HG03159 (cell line): ENCODE data around the gene USP5.

Experiments
- ATAC-seq: cut with Tn5 transposase; IDR thresholded peaks from one replicate; pipeline ENCODE4 v1.9.1; 2021; ENCODE audit warnings: mild to moderate bottlenecking, moderate library complexity; ENCODE audit not compliant: unreplicated experiment

The USP5 gene

DNA sequence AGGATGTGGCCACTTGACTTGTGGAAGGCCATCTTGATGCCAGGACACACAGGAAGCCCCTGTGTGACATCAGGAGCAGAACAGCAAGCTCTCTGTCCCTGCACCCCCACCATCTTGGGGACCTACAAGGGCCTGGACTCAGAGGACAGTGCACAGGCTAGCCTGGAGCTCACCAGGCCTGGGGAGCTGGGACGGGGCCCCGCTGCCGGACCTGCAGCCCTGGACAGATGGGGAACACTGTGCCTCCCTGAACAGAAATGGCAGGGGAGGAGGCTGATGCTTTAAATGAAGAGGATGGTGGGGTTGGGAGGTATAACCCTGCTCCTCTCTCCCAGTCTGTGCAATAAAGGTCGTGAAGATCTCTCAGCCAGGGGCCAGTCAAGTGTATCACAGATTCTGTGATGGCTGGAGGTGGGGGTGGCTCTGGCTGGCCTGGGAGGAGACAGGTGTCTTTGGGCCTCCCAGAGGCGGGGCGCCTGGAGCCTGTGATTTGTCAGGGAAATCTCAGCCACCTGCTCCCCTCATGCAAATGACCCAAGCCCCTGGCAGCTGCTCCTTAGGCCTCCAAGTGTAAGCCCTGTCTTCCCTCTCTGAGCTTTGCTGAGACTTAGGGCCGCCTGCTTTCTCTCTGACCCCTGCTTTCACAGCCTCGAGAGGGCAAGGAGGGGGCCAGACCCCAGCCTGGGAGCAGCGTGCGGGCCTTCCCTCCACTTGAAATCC, 12.3 kb upstream of the USP5 start:
- ATAC-seq: peak; percentile 75

DNA sequence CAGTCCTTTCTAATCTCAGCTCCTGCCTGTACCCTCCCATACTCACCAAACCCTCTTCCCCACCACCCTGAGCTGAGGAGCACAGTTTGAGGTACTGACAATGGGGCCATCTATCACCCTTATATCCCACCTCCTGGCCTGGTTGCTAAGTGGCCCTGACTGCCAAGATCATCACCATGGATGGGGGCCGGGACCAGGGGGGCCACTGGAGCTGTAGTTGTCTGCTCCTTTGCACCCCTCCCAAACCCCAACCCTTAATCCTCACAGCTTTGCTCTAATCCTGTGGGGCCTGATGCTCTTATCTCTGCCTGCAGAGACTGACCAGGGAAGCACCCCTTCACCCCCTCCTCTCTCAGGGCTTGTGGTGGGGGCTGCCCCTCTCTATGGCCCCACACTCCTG, 11.6 kb upstream of the USP5 start:
- no peak for ATAC-seq

DNA sequence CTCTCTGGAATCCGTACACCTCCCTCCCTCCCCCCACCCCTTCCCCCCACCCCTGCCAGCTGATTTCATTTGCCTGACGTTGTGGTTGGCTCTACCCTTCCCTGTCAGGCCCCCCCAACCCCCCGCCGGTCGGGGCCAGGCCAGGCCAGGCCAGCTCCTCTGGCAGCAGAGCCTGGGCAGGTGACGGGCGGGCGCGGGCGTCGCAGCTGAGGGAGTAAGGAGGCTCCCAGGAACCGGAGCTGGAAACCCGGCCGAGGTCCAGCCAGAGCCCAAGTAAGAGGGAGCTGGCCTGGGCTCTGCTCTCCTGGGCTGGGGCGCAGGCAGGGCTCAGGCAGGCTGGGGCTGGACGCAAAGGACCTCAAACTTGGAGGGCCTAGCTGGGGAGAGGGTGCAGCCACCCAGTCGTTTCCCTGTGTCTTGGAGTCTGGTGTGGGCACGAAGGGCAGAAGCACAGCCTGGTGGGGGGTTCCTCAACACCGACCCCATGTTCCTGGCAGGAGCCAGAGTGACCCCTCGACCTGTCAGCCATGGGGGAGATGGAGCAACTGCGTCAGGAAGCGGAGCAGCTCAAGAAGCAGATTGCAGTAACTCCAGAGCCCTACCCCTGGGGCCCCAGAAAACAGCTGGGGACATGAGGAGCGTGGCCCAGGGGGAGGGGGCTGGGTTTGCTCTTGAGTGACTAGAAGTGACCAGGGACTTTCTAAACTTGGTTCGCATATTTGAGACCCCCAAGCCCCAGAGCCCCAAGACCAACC, 11.0 kb upstream of the USP5 start, which contains the start of gene GNB3:
Gene GNB3 (plus strand): TSS at position 165 of the 755 bp plus-strand sequence. CDS start 363 bp downstream, at position 528.
- ATAC-seq: no peak

DNA sequence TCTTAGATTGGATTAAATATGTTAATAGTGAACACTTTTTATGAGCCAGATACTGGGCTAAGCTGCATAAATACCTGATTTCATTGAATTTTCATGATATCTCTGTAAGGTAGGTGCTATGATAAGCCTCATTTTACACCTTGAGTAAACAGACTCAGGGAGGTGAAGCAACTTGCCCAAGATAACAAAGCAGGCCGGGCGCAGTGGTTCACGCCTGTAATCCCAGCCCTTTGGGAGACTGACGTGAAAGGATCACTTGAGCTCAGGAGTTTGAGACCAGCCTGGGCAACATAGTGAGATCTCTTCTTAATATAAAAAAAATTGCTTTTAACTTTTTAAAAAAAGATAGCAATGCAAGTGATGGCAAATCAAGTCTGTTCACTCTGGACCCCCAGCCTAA, 9.9 kb upstream of the USP5 start:
- no peak for ATAC-seq

DNA sequence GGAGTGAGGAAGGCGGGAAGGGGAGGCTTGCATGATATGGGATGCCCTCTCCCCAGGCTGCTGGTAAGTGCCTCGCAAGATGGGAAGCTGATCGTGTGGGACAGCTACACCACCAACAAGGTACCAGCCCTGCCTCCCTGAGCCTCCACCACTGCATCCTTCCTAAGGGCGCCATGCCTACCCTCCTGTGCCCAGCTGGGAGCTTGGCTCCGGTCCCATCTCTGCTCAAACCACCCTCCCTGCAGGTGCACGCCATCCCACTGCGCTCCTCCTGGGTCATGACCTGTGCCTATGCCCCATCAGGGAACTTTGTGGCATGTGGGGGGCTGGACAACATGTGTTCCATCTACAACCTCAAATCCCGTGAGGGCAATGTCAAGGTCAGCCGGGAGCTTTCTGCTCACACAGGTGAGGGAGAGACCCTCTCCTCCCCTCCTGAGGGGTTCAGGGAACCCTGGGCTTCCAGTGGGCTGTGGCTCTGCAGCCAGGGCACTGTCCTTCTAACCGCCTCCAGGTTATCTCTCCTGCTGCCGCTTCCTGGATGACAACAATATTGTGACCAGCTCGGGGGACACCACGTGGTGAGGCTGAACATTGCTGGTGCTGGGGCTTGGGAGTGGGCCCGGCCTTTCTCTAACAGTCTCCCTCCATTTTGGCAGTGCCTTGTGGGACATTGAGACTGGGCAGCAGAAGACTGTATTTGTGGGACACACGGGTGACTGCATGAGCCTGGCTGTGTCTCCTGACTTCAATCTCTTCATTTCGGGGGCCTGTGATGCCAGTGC, 8.6 kb upstream of the USP5 start:
- ATAC-seq: no peak

DNA sequence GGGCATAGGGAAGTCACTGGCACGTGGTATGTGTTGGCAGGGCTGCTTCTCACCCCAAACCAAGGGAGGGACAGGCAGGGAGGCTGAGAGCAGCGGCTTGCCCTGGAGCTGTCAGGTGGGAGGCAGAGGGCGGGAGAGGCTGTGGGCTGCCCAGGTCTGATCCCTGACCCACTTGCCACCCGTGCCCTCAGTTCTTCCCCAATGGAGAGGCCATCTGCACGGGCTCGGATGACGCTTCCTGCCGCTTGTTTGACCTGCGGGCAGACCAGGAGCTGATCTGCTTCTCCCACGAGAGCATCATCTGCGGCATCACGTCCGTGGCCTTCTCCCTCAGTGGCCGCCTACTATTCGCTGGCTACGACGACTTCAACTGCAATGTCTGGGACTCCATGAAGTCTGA, 6.6 kb upstream of the USP5 start:
- ATAC-seq: no peak

DNA sequence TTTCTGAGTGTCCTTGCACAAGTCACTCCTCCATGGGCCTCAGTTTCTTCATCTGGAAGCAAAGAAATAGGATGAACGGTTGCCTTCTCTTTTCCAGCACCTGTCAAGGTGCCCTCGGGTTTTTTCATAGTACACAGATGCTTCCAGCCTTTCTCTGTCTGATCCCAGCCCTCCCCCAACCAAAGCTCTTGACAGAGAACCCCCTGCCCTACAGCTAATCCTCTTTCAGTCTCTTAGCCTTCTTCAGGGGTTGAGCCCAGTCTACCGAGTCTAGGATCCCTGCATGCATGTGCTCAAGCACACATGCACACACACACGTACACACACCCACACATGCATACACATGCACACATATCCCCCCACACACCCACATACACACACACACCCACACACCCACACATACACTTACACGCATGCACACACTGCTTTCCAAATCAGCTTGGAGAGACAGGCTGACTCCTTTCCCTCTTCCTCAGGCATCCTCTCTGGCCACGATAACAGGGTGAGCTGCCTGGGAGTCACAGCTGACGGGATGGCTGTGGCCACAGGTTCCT, 5.6 kb upstream of the USP5 start:
- no peak for ATAC-seq

DNA sequence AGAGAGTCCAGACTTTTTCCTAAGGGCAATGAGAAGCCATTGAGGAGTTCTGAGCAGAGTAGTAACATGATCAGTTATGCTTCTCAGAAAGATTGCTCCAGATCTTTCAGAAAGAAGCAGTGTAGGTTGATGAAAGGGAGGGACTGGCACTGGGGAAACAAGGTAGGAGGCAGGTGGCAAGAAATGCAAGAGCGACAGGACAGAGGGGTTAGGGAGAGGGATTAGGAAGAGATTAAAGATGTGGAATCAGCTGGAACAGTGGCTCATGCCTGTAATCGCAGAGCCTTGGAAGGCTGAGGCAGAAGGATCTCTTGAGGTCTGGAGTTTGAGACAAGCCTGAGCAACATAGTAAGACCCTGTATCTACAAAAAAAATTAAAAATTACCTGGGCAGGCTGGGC, 4.3 kb upstream of the USP5 start:
- no peak for ATAC-seq

DNA sequence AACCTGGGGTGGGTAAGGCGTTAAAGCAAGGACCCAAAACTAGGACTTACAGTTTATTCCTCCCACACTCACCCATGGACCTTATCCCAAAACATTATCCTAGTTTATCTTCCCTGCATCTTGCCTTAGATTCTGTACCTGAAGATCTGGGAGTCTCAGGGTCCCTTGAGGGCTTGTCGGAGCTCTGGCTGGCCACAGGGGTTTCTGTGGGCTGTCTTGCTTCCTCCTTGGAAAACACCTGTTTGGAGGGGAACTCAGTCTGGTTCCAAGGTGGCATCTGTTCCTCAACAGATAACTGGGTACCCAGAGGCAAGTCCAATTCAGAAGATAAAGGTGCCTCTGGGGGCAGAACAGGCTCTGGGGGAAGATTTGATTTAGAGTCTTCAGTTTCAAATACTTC, 2.5 kb upstream of the USP5 start:
- no peak for ATAC-seq

DNA sequence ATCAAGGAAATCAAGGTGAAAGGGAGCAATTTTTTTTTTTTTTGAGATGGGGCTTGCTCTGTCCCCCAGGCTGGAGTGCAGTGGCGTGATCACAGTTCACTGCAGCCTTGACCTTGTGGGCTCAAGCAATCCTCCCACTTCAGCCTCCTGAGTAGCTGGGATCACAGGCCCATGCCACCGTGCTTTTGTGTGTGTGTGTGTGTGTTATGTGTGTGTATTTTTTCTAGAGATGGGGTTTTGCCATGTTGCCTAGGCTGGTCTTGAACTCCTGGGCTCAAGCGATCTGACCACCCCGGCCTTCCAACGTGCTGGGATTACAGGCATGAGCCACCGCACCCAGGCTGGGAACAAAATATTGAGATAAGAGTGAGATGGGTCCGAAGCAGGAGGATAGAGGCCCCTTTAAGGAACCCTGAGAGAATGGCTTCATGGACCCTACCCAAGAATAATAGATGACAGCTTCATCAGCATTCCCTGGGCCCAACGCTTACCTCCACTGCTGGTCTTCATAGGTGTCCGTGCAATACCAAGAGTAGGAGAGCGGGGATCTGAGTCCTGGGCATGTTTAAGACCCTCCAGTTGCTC, 1.9 kb upstream of the USP5 start:
- no peak for ATAC-seq

DNA sequence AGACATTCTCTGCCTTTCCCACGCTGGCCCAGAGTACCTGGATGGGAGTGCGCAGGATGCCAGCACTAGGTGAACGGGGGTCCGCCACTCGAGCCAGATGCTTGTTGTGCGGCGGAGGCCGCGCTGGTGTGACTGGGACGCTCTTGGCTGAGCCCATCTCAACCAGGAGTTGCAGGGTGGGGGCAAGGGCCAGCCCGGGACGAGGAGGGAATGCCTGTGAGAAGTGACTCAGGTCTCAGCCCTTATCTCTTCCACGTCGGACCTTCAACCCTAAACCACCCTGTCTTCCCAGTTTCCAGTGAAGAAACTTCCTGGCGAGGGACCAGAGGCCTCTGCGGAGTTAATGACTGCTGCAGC, 1.2 kb upstream of the USP5 start:
- ATAC-seq: no peak

DNA sequence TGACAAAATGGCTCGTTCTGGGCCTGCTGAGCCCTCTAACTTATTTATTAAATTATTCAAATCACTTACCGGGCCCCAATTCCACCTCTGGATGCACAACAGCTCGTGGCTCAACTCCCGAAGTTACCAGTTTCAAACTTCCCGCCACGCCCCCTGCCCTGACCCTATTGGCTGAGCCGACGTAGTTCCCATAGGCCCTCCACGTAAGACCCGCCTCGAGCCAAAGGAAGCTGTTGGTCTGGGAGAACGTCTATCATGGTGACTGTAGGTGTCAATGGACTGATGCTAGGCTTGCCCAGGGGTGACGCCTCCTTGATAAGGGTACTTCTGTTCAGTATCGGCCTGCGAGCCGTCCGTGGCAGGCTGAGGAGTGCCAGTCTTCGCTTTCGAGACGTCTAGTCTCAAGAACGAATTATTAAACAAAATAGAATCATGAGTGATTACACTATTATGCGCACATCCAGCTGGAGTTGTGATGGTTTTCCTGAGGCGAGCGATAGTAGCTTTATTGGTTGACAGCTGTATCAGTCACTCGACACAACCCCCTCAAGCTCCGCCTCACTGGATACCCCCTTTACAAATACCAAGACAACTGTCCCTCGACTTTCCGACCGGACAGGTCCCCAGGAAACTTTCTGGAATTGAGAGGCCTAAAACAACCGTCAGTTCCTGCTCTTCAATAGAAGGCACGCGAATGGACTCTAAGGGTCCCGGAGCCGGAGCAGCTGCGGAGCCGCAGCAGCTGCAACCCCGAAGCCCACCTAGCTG, 613 bp upstream of the USP5 start, which contains the start of gene CDCA3:
Gene CDCA3 (minus strand): TSS at position 134 of the 768 bp plus-strand sequence. CDS start 334 bp downstream, outside the sequence.
- ATAC-seq: peak; percentile 59

DNA sequence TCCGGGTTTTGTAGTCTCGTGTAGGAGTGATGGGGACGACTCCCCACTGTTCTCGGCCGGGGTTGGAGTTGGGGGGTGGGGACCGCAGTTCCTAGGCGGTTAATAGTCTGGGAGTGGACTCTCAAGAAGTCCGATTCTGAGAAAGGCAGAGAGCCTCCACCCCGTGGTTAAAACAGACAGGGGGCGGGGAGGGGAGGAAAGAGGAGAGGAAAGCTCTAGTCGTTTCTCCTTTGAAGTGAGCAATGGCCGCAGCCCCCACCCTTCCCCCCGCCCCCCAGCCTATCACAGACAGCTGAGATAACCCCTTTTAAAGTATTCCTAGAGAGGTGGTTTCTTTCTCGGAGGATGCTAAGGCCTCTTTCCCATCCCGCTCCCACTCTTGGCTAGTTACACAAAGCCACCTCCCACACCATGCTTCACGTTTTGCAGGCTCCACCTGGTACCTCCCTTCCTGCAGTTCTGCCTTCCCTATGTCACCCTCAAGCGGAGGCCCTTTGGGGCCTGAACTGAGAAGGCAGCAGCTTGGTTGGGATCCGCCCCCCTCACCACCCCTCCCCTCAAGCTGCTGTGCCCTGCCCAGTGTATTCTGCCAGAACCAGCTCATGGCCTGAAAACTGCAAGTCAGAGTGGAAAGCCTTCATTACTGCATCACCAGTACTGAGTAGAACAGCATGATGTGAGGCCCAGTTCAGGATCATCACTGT, 853 bp downstream of the USP5 start:
- no peak for ATAC-seq

DNA sequence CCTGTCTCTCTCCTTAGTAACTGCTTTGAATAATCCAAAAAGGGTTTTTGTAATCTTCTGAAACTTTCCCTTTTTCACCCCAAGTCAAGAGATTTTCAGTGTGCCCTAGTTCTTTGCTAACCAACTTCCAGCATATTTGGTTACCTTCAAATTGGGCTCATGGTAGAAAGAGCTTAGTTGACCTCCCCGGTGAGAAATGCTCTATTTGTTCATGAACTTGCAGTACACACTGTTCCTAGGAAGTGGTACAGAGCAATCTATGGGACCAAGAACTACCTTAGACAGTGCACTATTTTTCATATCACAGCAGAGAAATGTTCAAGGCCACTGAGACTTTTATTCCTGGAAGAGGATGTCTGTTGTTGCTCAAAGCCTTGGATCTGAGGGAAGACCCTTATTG, 1.7 kb downstream of the USP5 start:
- ATAC-seq: no peak

DNA sequence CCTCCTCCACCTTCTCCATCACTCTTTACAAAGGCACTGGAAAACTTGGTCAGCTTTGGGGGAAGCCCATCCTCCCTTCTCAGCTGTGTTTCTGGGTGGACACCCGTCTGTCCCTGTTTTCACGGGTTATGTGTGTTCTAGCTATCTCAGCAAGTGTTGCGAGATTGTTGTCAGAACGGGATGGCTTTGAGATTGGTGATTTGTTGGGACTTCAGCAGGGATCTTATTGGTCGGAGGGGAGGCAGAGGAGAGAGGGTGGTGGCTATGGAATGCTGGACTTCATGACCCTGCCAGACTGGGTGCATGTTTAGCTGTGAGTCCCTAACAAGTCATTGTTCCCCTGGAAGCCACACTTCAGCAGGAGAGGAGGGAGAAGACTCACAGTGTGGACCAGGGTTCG, 2.1 kb downstream of the USP5 start:
- ATAC-seq: no peak

DNA sequence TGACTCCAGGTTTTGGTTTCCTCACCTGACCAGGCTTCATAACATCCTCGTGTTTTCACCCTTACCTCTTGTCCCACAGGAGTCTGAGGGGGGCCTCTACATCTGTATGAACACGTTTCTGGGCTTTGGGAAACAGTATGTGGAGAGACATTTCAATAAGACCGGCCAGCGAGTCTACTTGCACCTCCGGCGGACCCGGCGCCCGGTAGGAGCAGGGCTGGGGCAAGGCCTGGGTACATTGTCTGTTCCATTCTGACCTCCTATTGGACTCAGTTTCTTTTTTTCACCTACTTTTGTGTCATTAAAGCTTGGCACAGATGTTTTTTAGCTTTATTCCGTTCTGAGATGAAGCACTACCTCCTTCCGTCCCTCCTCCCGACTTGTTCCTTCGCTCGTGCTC, 3.4 kb downstream of the USP5 start:
- ATAC-seq: no peak

DNA sequence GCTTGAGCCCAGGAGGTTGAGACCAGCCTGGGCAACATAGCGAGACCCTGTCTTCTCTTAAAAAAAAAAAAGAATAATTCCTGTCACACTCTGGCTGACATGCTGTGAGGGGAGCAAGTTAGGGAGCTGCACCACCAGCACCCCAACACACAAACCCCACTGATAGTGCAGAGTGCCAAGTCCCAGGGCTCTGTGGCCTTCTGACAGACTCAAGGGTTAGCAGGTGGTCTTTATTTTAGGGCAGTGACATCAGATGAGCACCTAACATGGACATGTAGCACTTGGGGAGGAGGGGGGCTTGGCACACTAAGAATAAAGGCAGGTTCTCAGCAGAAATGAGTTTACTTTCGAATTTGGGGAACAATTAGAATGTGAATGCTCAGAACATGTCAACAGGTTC, 6.8 kb downstream of the USP5 start:
- ATAC-seq: no peak

DNA sequence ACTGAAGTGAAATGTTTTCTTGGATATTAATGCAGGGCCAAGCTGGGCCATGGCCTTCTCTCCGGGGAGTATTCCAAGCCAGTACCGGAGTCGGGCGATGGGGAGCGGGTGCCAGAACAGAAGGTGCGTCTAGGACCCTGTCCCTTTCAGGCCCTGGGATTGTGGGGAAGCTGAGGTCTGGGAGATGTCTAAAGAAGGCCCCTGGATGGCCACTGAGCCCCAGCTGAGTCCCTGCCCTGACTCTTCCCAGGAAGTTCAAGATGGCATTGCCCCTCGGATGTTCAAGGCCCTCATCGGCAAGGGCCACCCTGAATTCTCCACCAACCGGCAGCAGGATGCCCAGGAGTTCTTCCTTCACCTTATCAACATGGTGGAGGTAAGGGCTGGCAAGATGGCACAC, 8.2 kb downstream of the USP5 start:
- no peak for ATAC-seq

DNA sequence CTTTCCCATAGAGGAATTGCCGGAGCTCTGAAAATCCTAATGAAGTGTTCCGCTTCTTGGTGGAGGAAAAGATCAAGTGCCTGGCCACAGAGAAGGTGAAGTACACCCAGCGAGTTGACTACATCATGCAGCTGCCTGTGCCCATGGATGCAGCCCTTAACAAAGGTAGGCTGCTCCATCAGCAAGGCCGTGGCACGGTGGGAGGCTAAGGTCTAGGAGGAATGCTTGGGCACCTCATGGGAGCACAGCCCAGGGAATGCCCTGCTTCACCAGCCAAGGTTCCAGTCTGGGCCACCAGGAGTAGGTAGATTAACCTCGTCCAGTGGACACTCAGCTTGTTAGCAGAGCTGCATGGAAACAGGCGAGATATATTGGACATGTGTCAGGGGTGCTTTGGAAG, 9.0 kb downstream of the USP5 start:
- ATAC-seq: no peak

DNA sequence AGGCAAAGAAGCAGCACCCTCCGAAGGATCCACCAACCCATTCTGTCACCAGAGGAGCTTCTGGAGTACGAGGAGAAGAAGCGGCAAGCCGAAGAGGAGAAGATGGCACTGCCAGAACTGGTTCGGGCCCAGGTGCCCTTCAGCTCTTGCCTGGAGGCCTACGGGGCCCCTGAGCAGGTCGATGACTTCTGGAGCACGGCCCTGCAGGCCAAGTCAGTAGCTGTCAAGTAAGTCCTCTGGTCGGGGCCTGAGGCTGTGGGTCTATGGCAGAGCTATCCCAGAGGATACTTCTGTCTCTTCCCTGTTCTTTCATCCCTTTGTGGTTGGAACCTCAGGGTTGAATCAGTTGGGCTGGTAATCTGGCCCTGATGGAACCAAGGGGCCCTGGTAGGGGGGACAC, 9.4 kb downstream of the USP5 start:
- ATAC-seq: no peak
